Measurements from ENCODE around the gene INSL4.

DNA sequence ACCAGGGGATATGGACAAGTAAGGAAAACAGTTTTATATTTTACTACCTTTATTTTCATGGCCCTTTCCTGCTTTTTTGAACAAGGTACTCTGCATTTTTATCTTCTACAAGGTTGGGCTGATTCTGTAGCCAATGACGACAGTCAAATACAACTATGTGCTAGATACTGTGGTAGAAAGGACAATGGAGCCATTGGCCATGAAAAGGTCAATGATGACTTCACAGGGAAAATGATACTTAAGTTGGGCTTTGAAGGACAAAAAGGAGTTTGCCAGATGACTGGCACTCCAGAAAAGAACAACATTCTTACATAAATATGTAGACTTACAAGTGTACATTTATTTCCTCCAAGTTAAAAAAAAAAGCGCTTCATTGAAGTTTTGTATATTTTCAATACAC lies 46.4 kb upstream of the INSL4 start:
- TF ChIP-seq POLR2A (IDR thresholded peaks at IDR 0.05), result no peak
- TF ChIP-seq, protein P1, sequence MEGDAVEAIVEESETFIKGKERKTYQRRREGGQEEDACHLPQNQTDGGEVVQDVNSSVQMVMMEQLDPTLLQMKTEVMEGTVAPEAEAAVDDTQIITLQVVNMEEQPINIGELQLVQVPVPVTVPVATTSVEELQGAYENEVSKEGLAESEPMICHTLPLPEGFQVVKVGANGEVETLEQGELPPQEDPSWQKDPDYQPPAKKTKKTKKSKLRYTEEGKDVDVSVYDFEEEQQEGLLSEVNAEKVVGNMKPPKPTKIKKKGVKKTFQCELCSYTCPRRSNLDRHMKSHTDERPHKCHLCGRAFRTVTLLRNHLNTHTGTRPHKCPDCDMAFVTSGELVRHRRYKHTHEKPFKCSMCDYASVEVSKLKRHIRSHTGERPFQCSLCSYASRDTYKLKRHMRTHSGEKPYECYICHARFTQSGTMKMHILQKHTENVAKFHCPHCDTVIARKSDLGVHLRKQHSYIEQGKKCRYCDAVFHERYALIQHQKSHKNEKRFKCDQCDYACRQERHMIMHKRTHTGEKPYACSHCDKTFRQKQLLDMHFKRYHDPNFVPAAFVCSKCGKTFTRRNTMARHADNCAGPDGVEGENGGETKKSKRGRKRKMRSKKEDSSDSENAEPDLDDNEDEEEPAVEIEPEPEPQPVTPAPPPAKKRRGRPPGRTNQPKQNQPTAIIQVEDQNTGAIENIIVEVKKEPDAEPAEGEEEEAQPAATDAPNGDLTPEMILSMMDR (IDR thresholded peaks at IDR 0.05), result no peak
